Dendritic cell treated with granulocyte-macrophage colony-stimulating factor and Interleukin-4, amounts not matched to agents 40 ng/mL and 50 ng/mL, for 4 days (primary cell): ENCODE results near the gene ATAD3A.
"Not testable (repeated sequence)": the region's sequence is repeated elsewhere in the genome, so short reads cannot be mapped to it uniquely, and the experiment has no call there.

Experiments used
- H3K27ac Mint-ChIP-seq: one replicate; pipeline ENCODE4 v1.8.0; 2022; ENCODE audit warnings: mild to moderate bottlenecking, mixed read lengths
- H3K27me3 Mint-ChIP-seq: one replicate; pipeline ENCODE4 v1.8.0; 2022; ENCODE audit warnings: mild to moderate bottlenecking, mixed read lengths
- H3K36me3 Mint-ChIP-seq: one replicate; pipeline ENCODE4 v1.8.0; 2022; ENCODE audit warnings: low read depth, mixed read lengths
- H3K4me1 Mint-ChIP-seq: one replicate; pipeline ENCODE4 v1.8.0; 2022; ENCODE audit warnings: low read depth, mixed read lengths
- H3K4me3 Mint-ChIP-seq: one replicate; pipeline ENCODE4 v1.8.0; 2022; ENCODE audit warnings: mild to moderate bottlenecking, moderate library complexity, mixed read lengths
- H3K9me3 Mint-ChIP-seq: one replicate; pipeline ENCODE4 v1.8.0; 2022; ENCODE audit warnings: mixed read lengths
- intact Hi-C: fragments of 100-400 bp; cut with micrococcal nuclease; formaldehyde crosslinking; loops from one replicate; pipeline ENCODE4 v1.15.0; 2022

ATAD3A gene

GRCh38 chr1:1556505-1556904, 44.5 kb downstream of the ATAD3A start:
- intact Hi-C loops, result no loop called here
- Mint-ChIP-seq H3K36me3 (peaks cover 73% of the 10 kb centered on the region), H3K4me1 (peaks cover 15% of the 10 kb centered on the region), H3K4me3 (no peak overlapping the region), H3K27ac (no peak overlapping the region), H3K27me3 (no peaks in the 10 kb centered on the region), H3K9me3 (no peaks in the 10 kb centered on the region)

DNA sequence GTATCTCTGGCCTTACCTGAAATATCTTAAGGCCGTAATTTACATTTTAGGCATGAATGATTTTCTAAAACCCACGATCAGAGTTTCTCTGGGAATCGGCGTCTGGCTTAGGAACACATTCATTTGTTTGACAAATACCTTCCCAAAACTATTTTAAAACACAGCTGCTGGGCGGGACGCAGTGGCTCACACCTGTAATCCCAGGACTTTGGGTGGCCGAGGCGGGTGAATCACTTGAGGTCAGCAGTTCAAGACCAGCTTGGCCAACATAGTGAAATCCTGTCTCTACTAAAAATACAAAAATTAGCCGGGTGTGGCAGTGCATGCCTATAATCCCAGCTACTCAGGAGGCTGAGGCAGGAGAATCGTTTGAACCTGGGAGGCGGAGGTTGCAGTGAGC, 45.0 kb downstream of the ATAD3A start:
- H3K27ac Mint-ChIP-seq, H3K9me3 Mint-ChIP-seq, H3K4me3 Mint-ChIP-seq, intact Hi-C loops, H3K27me3 Mint-ChIP-seq: not testable (repeated sequence)
- peaks cover 11% of the 10 kb centered on the region for H3K4me1 Mint-ChIP-seq
- peaks cover 73% of the 10 kb centered on the region for H3K36me3 Mint-ChIP-seq

DNA sequence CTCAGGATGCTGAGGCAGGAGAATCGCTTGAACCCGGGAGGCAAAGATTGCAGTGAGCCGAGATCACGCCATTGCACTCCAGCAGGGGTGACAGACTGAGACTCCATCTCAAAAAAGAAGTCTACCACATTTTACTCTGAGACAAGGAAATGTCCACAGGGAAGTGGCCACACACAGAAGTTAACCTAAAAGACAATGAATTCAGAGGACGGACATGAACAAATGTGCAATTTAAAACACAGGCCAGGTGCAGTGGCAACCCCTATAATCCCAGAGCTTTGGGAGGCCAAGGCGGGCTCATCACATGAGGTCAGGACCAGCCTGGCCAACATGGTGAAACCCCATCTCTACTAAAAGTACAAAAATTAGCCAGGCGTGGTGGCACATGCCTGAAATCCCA, 45.7 kb downstream of the ATAD3A start:
- H3K4me3 Mint-ChIP-seq, H3K27ac Mint-ChIP-seq, H3K9me3 Mint-ChIP-seq, intact Hi-C loops, H3K27me3 Mint-ChIP-seq: not testable (repeated sequence)
- Mint-ChIP-seq H3K4me1 (peaks cover 10% of the 10 kb centered on the region), H3K36me3 (peaks cover 73% of the 10 kb centered on the region)

- H3K27me3 Mint-ChIP-seq, result no peaks in the 10 kb centered on the region
- no peaks in the 10 kb centered on the region for H3K9me3 Mint-ChIP-seq
- no peak overlapping the region for H3K27ac Mint-ChIP-seq
- H3K4me1 Mint-ChIP-seq, result peaks cover 10% of the 10 kb centered on the region
- intact Hi-C loops, result no loop called here
- peaks cover 80% of the 10 kb centered on the region for H3K36me3 Mint-ChIP-seq
- H3K4me3 Mint-ChIP-seq, result no peak overlapping the region
These were observed 46.6 kb downstream of the ATAD3A start for GRCh38 chr1:1558591-1558990.

GRCh38 chr1:1559066-1559465, 47.1 kb downstream of the ATAD3A start:
- intact Hi-C loops, result no loop called here
- H3K9me3 Mint-ChIP-seq, result no peaks in the 10 kb centered on the region
- no peaks in the 10 kb centered on the region for H3K27me3 Mint-ChIP-seq
- peaks cover 80% of the 10 kb centered on the region for H3K36me3 Mint-ChIP-seq
- no peak overlapping the region for H3K4me3 Mint-ChIP-seq
- peaks cover 10% of the 10 kb centered on the region for H3K4me1 Mint-ChIP-seq
- H3K27ac Mint-ChIP-seq, result no peak overlapping the region

DNA sequence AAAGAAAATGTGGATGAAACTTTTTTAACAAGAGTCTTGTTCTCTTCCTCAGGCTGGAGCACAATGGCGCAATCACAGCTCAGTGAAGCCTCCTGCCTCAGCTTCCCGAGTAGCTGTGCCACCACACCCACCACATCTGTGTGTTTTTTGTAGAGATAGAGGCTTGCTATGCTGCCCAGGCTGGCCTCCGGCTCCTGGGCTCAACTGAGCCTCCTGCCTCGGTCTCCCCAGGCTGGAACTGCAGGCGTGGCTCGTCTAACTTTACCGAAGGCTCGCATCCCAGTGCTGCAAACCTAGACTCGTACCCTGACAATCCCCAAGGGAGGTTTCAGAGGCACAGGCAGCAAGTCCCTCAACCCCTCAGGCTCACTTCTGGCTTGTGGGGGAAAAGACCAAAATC, 48.2 kb downstream of the ATAD3A start:
- Mint-ChIP-seq H3K27me3 (no peaks in the 10 kb centered on the region), H3K9me3 (no peaks in the 10 kb centered on the region), H3K36me3 (peaks cover 80% of the 10 kb centered on the region), H3K27ac (no peak overlapping the region), H3K4me3 (no peak overlapping the region), H3K4me1 (peaks cover 3% of the 10 kb centered on the region)
- intact Hi-C loops, result no loop called here

DNA sequence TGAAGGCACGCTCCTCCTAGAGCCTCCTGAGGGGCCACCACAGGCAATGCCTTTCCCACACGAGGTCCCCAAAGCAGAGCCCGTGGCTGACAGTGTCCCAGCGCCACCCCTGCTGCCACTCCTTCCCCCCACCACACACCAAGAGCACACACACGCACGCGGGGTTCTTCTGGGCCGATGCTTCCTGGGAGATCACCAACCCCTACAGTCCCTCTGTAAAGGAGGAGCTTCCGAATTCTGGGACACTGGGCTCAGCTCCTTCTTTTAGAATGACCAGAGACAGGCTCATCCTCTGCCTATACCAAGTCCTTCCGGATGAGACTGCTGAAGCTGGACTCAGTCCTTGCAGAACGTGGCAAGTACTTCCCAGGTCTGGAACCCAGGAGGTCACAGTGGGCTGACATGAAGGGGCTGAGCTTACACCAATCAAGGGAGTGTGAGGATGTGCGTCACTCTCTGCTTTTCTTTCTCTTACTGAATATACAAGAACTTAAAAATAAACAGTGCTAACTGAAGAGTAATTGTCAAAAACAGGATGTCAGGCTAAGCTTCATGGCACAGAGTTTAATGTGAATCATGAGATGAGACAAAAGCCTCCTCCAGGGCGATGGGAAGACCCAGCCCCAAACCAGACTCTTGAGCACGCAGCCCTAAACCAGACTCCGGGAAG, 50.0 kb downstream of the ATAD3A start:
- Mint-ChIP-seq H3K27ac (no peak overlapping the region), H3K9me3 (no peaks in the 10 kb centered on the region), H3K36me3 (peaks cover 83% of the 10 kb centered on the region), H3K4me3 (no peak overlapping the region), H3K4me1 (peaks cover 2% of the 10 kb centered on the region), H3K27me3 (no peaks in the 10 kb centered on the region)
- intact Hi-C loops, result no loop called here

DNA sequence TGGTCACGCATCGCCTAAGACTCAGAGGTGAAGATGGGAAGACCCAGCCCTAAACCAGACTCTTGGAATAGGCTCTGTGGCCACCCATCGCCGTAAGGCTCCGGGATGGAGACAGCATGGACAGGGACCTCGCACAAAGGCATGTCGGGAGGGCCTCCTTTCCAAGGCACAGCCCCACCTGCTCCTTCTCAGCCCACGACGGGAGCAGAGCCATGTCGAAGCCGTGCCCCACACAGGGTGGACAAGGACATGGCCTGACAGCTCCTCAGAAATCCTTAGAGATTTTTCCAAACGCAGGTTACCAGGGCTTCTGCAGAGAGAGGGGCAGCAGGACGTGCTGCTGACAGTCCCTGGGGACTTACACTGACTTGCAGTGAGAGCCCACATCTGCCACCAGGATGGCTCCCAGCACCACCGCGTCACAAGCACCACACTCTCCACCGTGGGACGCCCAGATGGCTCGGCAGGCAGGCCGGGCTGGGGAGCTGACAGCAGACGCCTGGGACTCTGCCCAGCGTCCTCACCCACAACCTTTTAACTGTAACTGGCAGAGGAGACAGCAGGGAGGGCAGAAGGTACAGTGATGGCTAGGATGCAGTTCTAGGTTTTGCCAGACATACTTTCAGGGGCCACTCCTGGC, 50.7 kb downstream of the ATAD3A start:
- intact Hi-C loops, result no loop called here
- Mint-ChIP-seq H3K27me3 (no peaks in the 10 kb centered on the region), H3K4me1 (peaks cover 9% of the 10 kb centered on the region), H3K9me3 (no peaks in the 10 kb centered on the region), H3K4me3 (no peak overlapping the region), H3K27ac (no peak overlapping the region), H3K36me3 (peaks cover 91% of the 10 kb centered on the region)

- H3K4me3 Mint-ChIP-seq, result no peak overlapping the region
- H3K4me1 Mint-ChIP-seq, result peaks cover 12% of the 10 kb centered on the region
- H3K27me3 Mint-ChIP-seq, result no peaks in the 10 kb centered on the region
- intact Hi-C loops, result no loop called here
- peaks cover 85% of the 10 kb centered on the region for H3K36me3 Mint-ChIP-seq
- H3K9me3 Mint-ChIP-seq, result no peaks in the 10 kb centered on the region
- no peak overlapping the region for H3K27ac Mint-ChIP-seq
These were observed 51.7 kb downstream of the ATAD3A start for GRCh38 chr1:1563688-1564087.

- Mint-ChIP-seq H3K27me3 (no peaks in the 10 kb centered on the region), H3K36me3 (peaks cover 84% of the 10 kb centered on the region), H3K27ac (no peak overlapping the region), H3K9me3 (no peaks in the 10 kb centered on the region), H3K4me1 (peaks cover 12% of the 10 kb centered on the region), H3K4me3 (no peak overlapping the region)
- intact Hi-C loops, result no loop called here
These were observed 52.3 kb downstream of the ATAD3A start for GRCh38 chr1:1564268-1564667.

GRCh38 chr1:1565340-1565739, 53.4 kb downstream of the ATAD3A start:
- peaks cover 23% of the 10 kb centered on the region for H3K4me1 Mint-ChIP-seq
- H3K36me3 Mint-ChIP-seq, result peaks cover 85% of the 10 kb centered on the region
- no peak overlapping the region for H3K27ac Mint-ChIP-seq
- H3K9me3 Mint-ChIP-seq, result no peaks in the 10 kb centered on the region
- no peaks in the 10 kb centered on the region for H3K27me3 Mint-ChIP-seq
- no peak overlapping the region for H3K4me3 Mint-ChIP-seq
- intact Hi-C loops, result no loop called here

DNA sequence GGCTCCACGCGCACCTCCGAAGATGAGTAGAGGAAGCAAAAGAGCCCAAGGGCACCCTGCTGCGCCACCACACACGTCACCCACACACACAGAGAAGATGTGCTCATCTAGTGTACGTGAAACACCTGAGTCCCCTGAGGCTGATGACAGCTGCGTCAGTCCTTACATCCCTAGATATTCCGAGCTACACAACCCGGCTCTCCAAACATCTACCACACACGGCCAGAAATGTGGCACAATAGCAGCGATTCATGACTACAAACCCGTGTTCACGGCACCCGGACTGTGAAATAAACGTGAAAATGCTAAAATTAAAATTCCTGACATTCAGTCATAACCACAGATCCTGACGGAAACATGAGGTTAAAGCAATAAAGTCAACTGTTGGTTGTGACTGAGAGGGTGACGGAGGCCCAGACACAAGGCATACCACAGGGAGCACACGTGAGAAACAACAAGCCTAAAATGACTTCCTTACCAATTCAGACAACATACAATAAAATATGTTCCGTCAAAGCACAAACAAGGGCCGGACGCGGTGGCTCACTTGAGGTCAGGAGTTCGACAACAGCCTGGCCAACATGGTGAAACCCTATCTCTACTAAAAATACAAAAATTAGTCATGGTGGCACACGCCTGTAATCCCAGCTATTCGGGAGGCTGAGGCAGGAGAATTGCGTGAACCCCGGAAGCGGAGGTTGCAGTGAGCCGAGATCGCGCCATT, 55.4 kb downstream of the ATAD3A start:
- Mint-ChIP-seq H3K9me3 (no peaks in the 10 kb centered on the region), H3K4me1 (peaks cover 29% of the 10 kb centered on the region), H3K36me3 (peaks cover 83% of the 10 kb centered on the region), H3K27me3 (no peaks in the 10 kb centered on the region), H3K27ac (no peak overlapping the region), H3K4me3 (no peak overlapping the region)
- intact Hi-C loops, result no loop called here

DNA sequence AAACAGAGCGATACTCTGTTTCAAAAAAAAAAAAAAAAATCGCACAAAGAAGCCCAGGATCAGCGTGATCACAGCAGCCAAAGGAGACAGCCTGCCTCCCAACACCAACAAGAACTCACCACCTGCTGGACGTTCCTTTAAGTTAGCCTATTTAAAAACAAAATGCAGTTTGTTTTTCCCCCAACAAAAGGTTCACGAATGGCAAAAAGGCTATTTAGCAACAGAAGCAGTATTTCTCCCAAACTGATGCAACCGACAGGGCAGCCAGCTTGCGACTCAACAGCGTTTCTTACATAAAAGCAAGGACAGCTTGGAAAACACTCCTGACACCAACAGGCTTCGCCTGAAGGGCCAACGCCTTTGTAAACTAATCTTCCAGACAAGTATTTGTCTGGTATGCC, 55.9 kb downstream of the ATAD3A start:
- intact Hi-C loops, result no loop called here
- no peaks in the 10 kb centered on the region for H3K27me3 Mint-ChIP-seq
- H3K27ac Mint-ChIP-seq, result no peak overlapping the region
- H3K4me1 Mint-ChIP-seq, result peaks cover 29% of the 10 kb centered on the region
- H3K9me3 Mint-ChIP-seq, result no peaks in the 10 kb centered on the region
- no peak overlapping the region for H3K4me3 Mint-ChIP-seq
- H3K36me3 Mint-ChIP-seq, result peaks cover 77% of the 10 kb centered on the region

GRCh38 chr1:1569341-1569740, 57.4 kb downstream of the ATAD3A start:
- Mint-ChIP-seq H3K27ac (no peak overlapping the region), H3K4me1 (peaks cover 38% of the 10 kb centered on the region), H3K27me3 (no peaks in the 10 kb centered on the region), H3K36me3 (peaks cover 75% of the 10 kb centered on the region), H3K9me3 (no peaks in the 10 kb centered on the region), H3K4me3 (no peak overlapping the region)
- intact Hi-C loops, result no loop called here
